Ectodermal cell (in vitro differentiated cells): ENCODE data around the gene CD3G.

ENCODE experiments used
- H3K27ac ChIP-seq: 2 replicates; pipeline ENCODE4 v1.7.0; 2013; ENCODE audit warnings: mild to moderate bottlenecking, low read depth, low read length; ENCODE audit not compliant: insufficient read depth, poor library complexity, severe bottlenecking
- H3K27me3 ChIP-seq: 2 replicates; pipeline ENCODE4 v1.7.0; 2013; ENCODE audit warnings: mild to moderate bottlenecking, low read length; ENCODE audit not compliant: insufficient read depth, control insufficient read depth, poor library complexity, severe bottlenecking
- H3K36me3 ChIP-seq: one replicate; pipeline ENCODE4 v1.7.0; 2013; ENCODE audit warnings: low read length; ENCODE audit not compliant: control insufficient read depth, insufficient read depth
- H3K4me1 ChIP-seq: one replicate; pipeline ENCODE4 v1.7.0; 2013; ENCODE audit warnings: low read length; ENCODE audit not compliant: control insufficient read depth, insufficient read depth
- H3K4me3 ChIP-seq: 2 replicates; pipeline ENCODE4 v1.7.0; 2013; ENCODE audit warnings: low read depth, low read length, control low read depth; ENCODE audit not compliant: insufficient read depth
- H3K9me3 ChIP-seq: 2 replicates; pipeline ENCODE4 v1.7.0; 2013; ENCODE audit warnings: mild to moderate bottlenecking, low read length, moderate library complexity; ENCODE audit not compliant: control insufficient read depth
- WGBS, 2 experiments: methylation state at CpG; one replicate each; pipeline ENCODE4 v1.1.7; 2013; ENCODE audit warnings: missing lambda C conversion rate in 2 of 2; 5-methylcytosine and 5-hydroxymethylcytosine counted together

The CD3G gene

GRCh38 chr11:118343248-118343647, 896 bp upstream of the CD3G start:
- Histone ChIP-seq H3K27me3 (peaks cover 12% of the 10 kb centered on the region), H3K27ac (no peak overlapping the region), H3K36me3 (no peaks in the 10 kb centered on the region), H3K9me3 (no peaks in the 10 kb centered on the region), H3K4me1 (no peaks in the 10 kb centered on the region), H3K4me3 (no peak overlapping the region)
- WGBS, 2 experiments: 76 to 84% methylated on average over 9 of the region's 9 CpGs

DNA sequence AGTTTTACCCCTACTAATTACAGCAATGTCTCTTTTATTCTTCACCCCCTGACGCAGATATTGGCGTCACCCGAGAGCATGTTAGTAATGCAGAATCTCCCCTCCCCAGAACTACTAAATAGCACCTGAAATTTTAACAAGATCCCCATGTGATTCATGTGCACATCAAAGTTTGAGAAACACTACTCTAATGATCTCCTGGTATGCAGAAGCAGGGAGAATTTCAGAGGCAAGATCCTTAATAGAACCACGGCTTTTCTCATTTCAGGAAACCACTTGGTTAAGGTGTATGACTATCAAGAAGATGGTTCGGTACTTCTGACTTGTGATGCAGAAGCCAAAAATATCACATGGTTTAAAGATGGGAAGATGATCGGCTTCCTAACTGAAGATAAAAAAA, 5.3 kb downstream of the CD3G start:
- WGBS, 2 experiments: 93% methylated on average over 6 of the region's 6 CpGs
- peaks cover 25% of the 10 kb centered on the region for H3K27me3 ChIP-seq
- H3K9me3 ChIP-seq: no peaks in the 10 kb centered on the region
- H3K36me3 ChIP-seq: no peaks in the 10 kb centered on the region
- no peak overlapping the region for H3K4me3 ChIP-seq
- no peaks in the 10 kb centered on the region for H3K4me1 ChIP-seq
- H3K27ac ChIP-seq: no peak overlapping the region

DNA sequence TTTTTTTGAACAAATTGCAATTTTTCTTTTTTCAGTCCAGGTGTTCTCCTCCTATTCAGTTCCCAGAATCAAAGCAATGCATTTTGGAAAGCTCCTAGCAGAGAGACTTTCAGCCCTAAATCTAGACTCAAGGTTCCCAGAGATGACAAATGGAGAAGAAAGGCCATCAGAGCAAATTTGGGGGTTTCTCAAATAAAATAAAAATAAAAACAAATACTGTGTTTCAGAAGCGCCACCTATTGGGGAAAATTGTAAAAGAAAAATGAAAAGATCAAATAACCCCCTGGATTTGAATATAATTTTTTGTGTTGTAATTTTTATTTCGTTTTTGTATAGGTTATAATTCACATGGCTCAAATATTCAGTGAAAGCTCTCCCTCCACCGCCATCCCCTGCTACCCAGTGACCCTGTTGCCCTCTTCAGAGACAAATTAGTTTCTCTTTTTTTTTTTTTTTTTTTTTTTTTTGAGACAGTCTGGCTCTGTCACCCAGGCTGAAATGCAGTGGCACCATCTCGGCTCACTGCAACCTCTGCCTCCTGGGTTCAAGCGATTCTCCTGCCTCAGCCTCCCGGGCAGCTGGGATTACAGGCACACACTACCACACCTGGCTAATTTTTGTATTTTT, 9.1 kb downstream of the CD3G start:
- Histone ChIP-seq H3K27ac (no peak overlapping the region), H3K4me1 (no peaks in the 10 kb centered on the region), H3K9me3 (no peaks in the 10 kb centered on the region), H3K27me3 (peaks cover 28% of the 10 kb centered on the region), H3K36me3 (no peaks in the 10 kb centered on the region), H3K4me3 (no peak overlapping the region)
- 20 to 31% methylated on average over 4 to 5 of the region's 6 CpGs for WGBS, 2 experiments

DNA sequence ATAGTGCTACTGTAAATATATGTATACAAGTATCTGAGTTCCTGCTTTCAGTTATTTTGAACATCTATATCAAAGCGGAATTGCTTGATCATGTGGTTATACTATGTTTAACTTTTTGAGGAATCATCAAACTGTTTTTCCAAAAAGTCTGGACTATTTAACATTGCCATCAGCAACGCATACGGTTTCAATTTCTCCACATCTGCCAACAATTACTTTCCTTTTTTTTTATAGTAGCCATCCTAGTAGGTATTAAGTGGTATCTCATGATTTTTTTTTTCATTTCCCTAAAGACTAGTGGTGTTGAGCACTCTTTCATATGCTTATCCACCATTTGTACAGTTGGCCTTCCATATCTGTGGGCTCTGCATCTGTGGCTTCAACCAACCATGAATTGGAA, 13.9 kb downstream of the CD3G start:
- Histone ChIP-seq H3K4me3 (no peak overlapping the region), H3K27ac (no peak overlapping the region), H3K27me3 (peaks cover 18% of the 10 kb centered on the region), H3K36me3 (no peaks in the 10 kb centered on the region), H3K4me1 (peaks cover 7% of the 10 kb centered on the region), H3K9me3 (no peaks in the 10 kb centered on the region)
- 69% methylated on average over 3 of the region's 3 CpGs for WGBS, 2 experiments

DNA sequence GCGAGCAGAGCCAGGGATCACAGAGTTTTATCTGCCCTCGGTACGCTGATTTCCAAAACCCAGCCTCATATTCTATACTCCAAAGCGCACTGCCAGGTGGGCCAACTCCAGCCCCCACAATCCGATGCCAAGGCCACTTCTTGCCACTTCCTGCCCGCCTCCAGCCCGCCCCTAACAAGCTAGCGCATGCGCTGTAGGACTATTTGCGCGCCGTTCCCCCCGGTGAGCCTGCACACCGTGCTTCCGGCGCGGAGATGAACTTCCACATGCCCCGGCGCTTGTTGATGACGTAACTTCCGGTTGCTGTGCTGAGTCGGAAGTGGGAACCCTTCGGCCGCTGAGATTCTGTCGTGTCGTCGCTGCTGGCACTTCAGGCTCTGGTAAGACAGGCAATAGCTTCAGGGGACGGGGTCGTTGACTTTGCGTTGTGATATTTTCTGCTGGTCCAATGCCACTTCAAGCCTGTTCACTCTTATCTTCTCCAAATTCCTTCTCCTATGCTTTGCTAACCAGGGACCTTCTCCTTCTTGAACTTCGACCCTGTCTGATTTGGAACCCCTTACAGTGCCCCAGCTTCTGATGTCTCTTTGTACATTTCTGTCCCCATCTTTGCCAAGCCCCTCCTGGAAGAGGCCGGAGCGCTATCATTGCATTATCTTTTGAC, 15.3 kb downstream of the CD3G start, which contains the start of gene UBE4A:
TSS of gene UBE4A (plus strand) at position 306 of the 664 bp plus-strand sequence. CDS start 5,481 bp downstream, outside the sequence.
- Histone ChIP-seq H3K4me1 (peaks cover 7% of the 10 kb centered on the region), H3K27ac (no peak within 1 kb of the TSS), H3K27me3 (peaks cover 18% of the 10 kb centered on the region), H3K4me3 (peak within 1 kb of the TSS; percentile 96), H3K36me3 (no peaks in the 10 kb centered on the region), H3K9me3 (no peaks in the 10 kb centered on the region)
- 10 to 11% methylated on average over 33 of the region's 33 CpGs for WGBS, 2 experiments

DNA sequence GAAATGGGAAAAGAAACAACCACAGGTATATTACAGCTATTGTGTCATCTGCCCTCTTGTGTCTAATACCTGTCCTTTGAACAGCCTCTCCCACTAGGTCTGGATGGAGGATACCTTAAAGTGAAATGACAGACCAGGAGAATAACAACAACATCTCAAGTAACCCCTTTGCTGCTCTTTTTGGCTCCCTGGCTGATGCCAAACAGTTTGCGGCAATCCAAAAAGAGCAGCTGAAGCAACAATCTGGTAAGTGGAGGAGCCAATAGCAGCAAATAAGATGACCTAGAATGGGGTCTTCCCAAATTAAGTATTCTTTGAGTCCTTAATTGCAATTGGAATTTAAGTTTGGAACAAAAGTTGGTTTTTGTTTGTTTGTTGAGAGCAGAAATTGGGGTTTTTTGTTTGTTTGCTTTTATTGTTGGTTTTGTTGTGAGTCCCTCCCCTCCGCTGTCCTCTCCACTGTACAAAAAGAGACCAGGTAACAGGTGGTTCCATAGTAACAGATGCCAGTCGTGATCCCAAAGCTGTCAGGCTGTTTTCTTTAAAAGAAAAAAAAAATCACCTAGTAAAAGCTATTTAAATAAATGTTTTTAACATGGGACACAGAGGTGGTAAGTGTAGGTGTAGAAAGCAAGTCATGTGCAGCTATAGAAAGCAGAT, 20.9 kb downstream of the CD3G start:
- Histone ChIP-seq H3K4me1 (peaks cover 6% of the 10 kb centered on the region), H3K4me3 (no peak overlapping the region), H3K36me3 (no peaks in the 10 kb centered on the region), H3K27me3 (no peaks in the 10 kb centered on the region), H3K27ac (no peak overlapping the region), H3K9me3 (no peaks in the 10 kb centered on the region)
- WGBS, 2 experiments: 90 to 100% methylated on average over 2 to 3 of the region's 3 CpGs

- H3K27ac ChIP-seq: no peak overlapping the region
- H3K4me1 ChIP-seq: no peaks in the 10 kb centered on the region
- WGBS, 2 experiments: 93 to 94% methylated on average over 1 of the region's 1 CpG
- no peak overlapping the region for H3K4me3 ChIP-seq
- H3K27me3 ChIP-seq: no peaks in the 10 kb centered on the region
- no peaks in the 10 kb centered on the region for H3K36me3 ChIP-seq
- no peaks in the 10 kb centered on the region for H3K9me3 ChIP-seq
Measured at GRCh38 chr11:118366287-118366686, 22.1 kb downstream of the CD3G start.

DNA sequence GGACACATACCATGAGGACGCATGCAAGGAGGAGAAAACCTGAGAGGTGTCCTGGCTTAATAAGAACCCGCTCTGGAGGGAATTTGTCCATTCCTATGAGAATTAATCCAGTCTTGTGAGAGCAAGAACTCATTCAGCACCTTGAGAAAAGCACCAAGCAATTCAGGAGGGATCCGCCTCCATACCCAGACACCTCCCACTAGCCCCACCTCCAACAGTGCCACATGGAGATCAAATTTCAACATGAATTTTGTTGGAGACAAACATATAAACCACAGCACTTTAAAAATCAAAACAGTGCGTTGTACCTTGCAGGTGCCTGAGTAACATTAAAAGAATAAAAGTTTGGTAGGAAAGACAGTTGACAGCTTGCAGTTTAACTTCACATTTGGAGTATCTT, 26.6 kb downstream of the CD3G start:
- no peak overlapping the region for H3K4me3 ChIP-seq
- H3K4me1 ChIP-seq: no peaks in the 10 kb centered on the region
- H3K36me3 ChIP-seq: peaks cover 13% of the 10 kb centered on the region
- 87 to 97% methylated on average over 3 to 4 of the region's 4 CpGs for WGBS, 2 experiments
- H3K9me3 ChIP-seq: no peaks in the 10 kb centered on the region
- no peak overlapping the region for H3K27ac ChIP-seq
- no peaks in the 10 kb centered on the region for H3K27me3 ChIP-seq

DNA sequence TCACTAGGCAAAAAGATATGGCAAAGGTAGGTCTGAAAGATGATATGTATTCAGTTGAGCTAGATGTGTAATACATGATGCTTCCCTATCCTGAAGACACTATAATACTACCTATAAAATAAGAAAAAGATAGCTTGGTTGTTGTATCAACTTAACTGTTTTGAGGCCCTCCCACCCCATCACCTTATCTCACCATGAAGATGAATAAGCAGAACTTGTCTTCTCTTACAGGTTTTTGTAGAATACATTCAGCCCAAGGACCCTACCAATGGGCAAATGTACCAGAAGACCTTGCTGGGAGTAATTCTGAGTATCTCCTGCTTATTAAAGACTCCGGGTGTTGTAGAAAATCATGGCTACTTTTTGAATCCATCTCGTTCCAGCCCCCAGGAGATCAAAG, 29.1 kb downstream of the CD3G start:
- H3K4me3 ChIP-seq: no peak overlapping the region
- 93 to 96% methylated on average over 2 of the region's 2 CpGs for WGBS, 2 experiments
- H3K27ac ChIP-seq: no peak overlapping the region
- H3K4me1 ChIP-seq: no peaks in the 10 kb centered on the region
- H3K36me3 ChIP-seq: peaks cover 13% of the 10 kb centered on the region
- no peaks in the 10 kb centered on the region for H3K27me3 ChIP-seq
- no peaks in the 10 kb centered on the region for H3K9me3 ChIP-seq

GRCh38 chr11:118373871-118374270, 29.7 kb downstream of the CD3G start:
- Histone ChIP-seq H3K36me3 (peaks cover 15% of the 10 kb centered on the region), H3K27me3 (no peaks in the 10 kb centered on the region)
- WGBS, 2 experiments: 94 to 97% methylated on average over 5 of the region's 5 CpGs

More at GRCh38 chr11:118373871-118374270, 29.7 kb downstream of the CD3G start:
- H3K4me1 ChIP-seq: no peaks in the 10 kb centered on the region
- H3K4me3 ChIP-seq: no peak overlapping the region
- no peak overlapping the region for H3K27ac ChIP-seq
- H3K9me3 ChIP-seq: no peaks in the 10 kb centered on the region
